ENCODE data around the gene SINHCAF. TPM values are rescaled to one million over a fixed set of nuclear protein-coding genes. Genes with fewer than 3 reads are reported as not detected.
"Not testable (repeated sequence)": the region's sequence is repeated elsewhere in the genome, so short reads cannot be mapped to it uniquely, and the experiment has no call there.

SINHCAF gene
- total and polyA plus RNA-seq, 2 experiments from 2014 or later, result 581 to 686 TPM

DNA sequence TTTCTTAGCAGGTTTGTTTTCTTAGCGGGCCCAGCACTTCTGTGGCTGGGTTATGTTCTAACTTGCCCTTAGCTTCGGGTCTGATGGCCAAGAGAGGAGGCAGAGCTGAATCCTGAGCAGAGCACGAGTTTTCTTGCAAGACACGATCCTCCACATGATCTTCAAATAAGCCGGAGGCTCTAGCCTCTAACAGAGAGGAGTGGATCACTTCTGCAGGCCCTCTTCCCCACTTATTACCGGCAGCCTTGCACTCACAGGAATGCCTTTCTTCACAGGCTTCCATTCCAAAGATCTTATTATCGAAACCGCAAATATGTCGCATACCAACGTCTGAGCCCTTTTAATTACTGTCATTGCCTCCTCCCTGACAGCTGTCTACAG, 79.5 kb downstream of the SINHCAF start:
- TF ChIP-seq NANOG (IDR thresholded peaks at IDR 0.05; ENCODE audit: borderline replicate concordance), result no peak
- TF ChIP-seq, protein P1, sequence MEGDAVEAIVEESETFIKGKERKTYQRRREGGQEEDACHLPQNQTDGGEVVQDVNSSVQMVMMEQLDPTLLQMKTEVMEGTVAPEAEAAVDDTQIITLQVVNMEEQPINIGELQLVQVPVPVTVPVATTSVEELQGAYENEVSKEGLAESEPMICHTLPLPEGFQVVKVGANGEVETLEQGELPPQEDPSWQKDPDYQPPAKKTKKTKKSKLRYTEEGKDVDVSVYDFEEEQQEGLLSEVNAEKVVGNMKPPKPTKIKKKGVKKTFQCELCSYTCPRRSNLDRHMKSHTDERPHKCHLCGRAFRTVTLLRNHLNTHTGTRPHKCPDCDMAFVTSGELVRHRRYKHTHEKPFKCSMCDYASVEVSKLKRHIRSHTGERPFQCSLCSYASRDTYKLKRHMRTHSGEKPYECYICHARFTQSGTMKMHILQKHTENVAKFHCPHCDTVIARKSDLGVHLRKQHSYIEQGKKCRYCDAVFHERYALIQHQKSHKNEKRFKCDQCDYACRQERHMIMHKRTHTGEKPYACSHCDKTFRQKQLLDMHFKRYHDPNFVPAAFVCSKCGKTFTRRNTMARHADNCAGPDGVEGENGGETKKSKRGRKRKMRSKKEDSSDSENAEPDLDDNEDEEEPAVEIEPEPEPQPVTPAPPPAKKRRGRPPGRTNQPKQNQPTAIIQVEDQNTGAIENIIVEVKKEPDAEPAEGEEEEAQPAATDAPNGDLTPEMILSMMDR (conservative IDR thresholded peaks at IDR 0.05; ENCODE audit: low read depth in 2 of 2), result 0 out of 4 replicates have a peak, but pooled peaks of 1 of the 2 experiments have one; percentile 1
- Histone ChIP-seq H4K20me1 (replicated peaks; ENCODE audit: insufficient read depth) (no peaks in the 10 kb centered on the region; the same call in 1 of the 2 replicates), H3K79me2 (replicated peaks; ENCODE audit: insufficient read depth) (no peaks in the 10 kb centered on the region), H3K4me1 (ENCODE audit: insufficient read depth) (no peaks in the 10 kb centered on the region), H3K4me3 (no peak overlapping the region), H3K36me3 (ENCODE audit: insufficient read depth) (no peaks in the 10 kb centered on the region), H3F3A (replicated peaks; ENCODE audit: low read depth) (no peaks in the 10 kb centered on the region), H3K4me2 (no peak overlapping the region), H3K27ac (ENCODE audit: low read depth) (no peak overlapping the region), H2AFZ (peak overlapping the region; percentile 5; the same call in 1 of the 2 replicates), H3K27me3 (ENCODE audit: insufficient read depth) (no peaks in the 10 kb centered on the region), H3K9me2 (ENCODE audit: insufficient read depth) (no peaks in the 10 kb centered on the region)
- ATAC-seq (peak; percentile 24), DNase-seq (ENCODE audit: low spot score) (no peak)
- Mint-ChIP-seq H3K4me1 (peaks cover 6% of the 10 kb centered on the region), H3K4me3 (no peak overlapping the region), H3K9me3 (peaks cover 2% of the 10 kb centered on the region; the same call in 1 of the 3 replicates), H3K27ac (peak overlapping the region; percentile 50; the same call in 1 of the 2 replicates), H3K27me3 (ENCODE audit: insufficient read depth, low read depth, poor library complexity) (peaks cover 7% of the 10 kb centered on the region), H3K36me3 (ENCODE audit: low read depth) (no peaks in the 10 kb centered on the region)

- Histone ChIP-seq H3K4me2 (no peak overlapping the region), H3K4me3 (no peak overlapping the region), H3K36me3 (ENCODE audit: insufficient read depth) (no peaks in the 10 kb centered on the region), H3F3A (replicated peaks; ENCODE audit: low read depth) (no peaks in the 10 kb centered on the region), H2AFZ (peak overlapping the region; percentile 5; the same call in 1 of the 2 replicates), H4K20me1 (replicated peaks; ENCODE audit: insufficient read depth) (no peaks in the 10 kb centered on the region; the same call in 1 of the 2 replicates), H3K27ac (ENCODE audit: low read depth) (no peak overlapping the region), H3K9me2 (ENCODE audit: insufficient read depth) (no peaks in the 10 kb centered on the region), H3K27me3 (ENCODE audit: insufficient read depth) (no peaks in the 10 kb centered on the region), H3K4me1 (ENCODE audit: insufficient read depth) (no peaks in the 10 kb centered on the region), H3K79me2 (replicated peaks; ENCODE audit: insufficient read depth) (no peaks in the 10 kb centered on the region)
- ATAC-seq (peak; percentile 85), DNase-seq (ENCODE audit: low spot score) (peak; percentile 74)
- H3K36me3 Mint-ChIP-seq (ENCODE audit: low read depth), result no peaks in the 10 kb centered on the region
- TF ChIP-seq, protein P1 (conservative IDR thresholded peaks at IDR 0.05; ENCODE audit: low read depth in 2 of 2), result peak; percentile 71 to 82
- TF ChIP-seq JUNB (IDR thresholded peaks at IDR 0.05; ENCODE audit: unreplicated experiment), result no peak
- TF ChIP-seq, protein P2, sequence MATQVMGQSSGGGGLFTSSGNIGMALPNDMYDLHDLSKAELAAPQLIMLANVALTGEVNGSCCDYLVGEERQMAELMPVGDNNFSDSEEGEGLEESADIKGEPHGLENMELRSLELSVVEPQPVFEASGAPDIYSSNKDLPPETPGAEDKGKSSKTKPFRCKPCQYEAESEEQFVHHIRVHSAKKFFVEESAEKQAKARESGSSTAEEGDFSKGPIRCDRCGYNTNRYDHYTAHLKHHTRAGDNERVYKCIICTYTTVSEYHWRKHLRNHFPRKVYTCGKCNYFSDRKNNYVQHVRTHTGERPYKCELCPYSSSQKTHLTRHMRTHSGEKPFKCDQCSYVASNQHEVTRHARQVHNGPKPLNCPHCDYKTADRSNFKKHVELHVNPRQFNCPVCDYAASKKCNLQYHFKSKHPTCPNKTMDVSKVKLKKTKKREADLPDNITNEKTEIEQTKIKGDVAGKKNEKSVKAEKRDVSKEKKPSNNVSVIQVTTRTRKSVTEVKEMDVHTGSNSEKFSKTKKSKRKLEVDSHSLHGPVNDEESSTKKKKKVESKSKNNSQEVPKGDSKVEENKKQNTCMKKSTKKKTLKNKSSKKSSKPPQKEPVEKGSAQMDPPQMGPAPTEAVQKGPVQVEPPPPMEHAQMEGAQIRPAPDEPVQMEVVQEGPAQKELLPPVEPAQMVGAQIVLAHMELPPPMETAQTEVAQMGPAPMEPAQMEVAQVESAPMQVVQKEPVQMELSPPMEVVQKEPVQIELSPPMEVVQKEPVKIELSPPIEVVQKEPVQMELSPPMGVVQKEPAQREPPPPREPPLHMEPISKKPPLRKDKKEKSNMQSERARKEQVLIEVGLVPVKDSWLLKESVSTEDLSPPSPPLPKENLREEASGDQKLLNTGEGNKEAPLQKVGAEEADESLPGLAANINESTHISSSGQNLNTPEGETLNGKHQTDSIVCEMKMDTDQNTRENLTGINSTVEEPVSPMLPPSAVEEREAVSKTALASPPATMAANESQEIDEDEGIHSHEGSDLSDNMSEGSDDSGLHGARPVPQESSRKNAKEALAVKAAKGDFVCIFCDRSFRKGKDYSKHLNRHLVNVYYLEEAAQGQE (IDR thresholded peaks at IDR 0.05; ENCODE audit: unreplicated experiment), result no peak
- no peak for TF ChIP-seq STAT1 (IDR thresholded peaks at IDR 0.05; ENCODE audit: unreplicated experiment)
- H3K27ac Mint-ChIP-seq, result peak overlapping the region; percentile 50; the same call in 1 of the 2 replicates
- H3K4me1 Mint-ChIP-seq, result peaks cover 6% of the 10 kb centered on the region
- peaks cover 8% of the 10 kb centered on the region for H3K27me3 Mint-ChIP-seq (ENCODE audit: insufficient read depth, low read depth, poor library complexity)
- no peak overlapping the region for H3K4me3 Mint-ChIP-seq
- peaks cover 2% of the 10 kb centered on the region; the same call in 1 of the 3 replicates for H3K9me3 Mint-ChIP-seq
These were observed 80.0 kb downstream of the SINHCAF start for GRCh38 chr12:31245822-31246469.

DNA sequence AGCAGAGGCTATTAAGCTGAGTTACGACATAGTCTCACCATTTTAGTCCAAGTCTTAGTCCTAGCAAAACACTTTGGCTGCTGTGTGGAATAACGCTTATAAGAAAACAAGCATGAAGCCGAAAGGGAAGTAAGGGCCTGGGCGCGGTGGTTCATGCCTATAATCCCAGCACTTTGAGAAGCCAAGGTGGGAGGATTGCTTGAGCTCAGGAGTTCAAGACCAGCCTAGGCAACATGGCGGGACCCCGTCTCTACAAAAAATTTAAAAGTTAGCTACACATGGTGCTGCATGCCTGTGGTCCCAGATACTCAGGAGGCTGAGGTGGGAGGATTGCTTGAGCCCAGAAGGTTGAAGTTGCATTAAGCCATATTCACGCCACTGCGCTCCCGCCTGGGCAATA, 83.5 kb downstream of the SINHCAF start:
- ATAC-seq, H3K4me3 Mint-ChIP-seq: not testable (repeated sequence)

More for the DNA sequence above, 83.5 kb downstream of the SINHCAF start:
- H3K9me2 ChIP-seq (ENCODE audit: insufficient read depth); H3K4me3 ChIP-seq; H3K9me3 Mint-ChIP-seq; H3K27me3 Mint-ChIP-seq (ENCODE audit: insufficient read depth, low read depth, poor library complexity); H4K20me1 ChIP-seq (replicated peaks; ENCODE audit: insufficient read depth); H3K36me3 ChIP-seq (ENCODE audit: insufficient read depth); H3K27ac Mint-ChIP-seq; H3K4me2 ChIP-seq; H3F3A ChIP-seq (replicated peaks; ENCODE audit: low read depth); H3K4me1 ChIP-seq (ENCODE audit: insufficient read depth); H3K36me3 Mint-ChIP-seq (ENCODE audit: low read depth); H3K27me3 ChIP-seq (ENCODE audit: insufficient read depth); DNase-seq (ENCODE audit: low spot score); H3K27ac ChIP-seq (ENCODE audit: low read depth); H3K79me2 ChIP-seq (replicated peaks; ENCODE audit: insufficient read depth); H3K4me1 Mint-ChIP-seq: not testable (repeated sequence)
- H2AFZ ChIP-seq, result peak overlapping the region; percentile 59; the same call in 1 of the 2 replicates
